Right lobe of liver (tissue), 4 donors: ENCODE measurements around the gene GVQW3.

ENCODE experiments used
- POLR2A ChIP-seq: fragments of 450-650 bp; IDR thresholded peaks from one replicate; pipeline ENCODE4 v1.6.1; 2017; ENCODE audit warnings: antibody characterized with exemption, mild to moderate bottlenecking
- TF ChIP-seq, protein P1 (sequence below), 4 donors: fragments of 200-600 bp in 3 of 4; fragments of 450-650 bp in 1 of 4; IDR thresholded peaks; one replicate each; pipeline versions ENCODE4 v1.5.1 to v1.8.0; 2016 to 2022; ENCODE audit warnings: antibody characterized with exemption in 4 of 4, mild to moderate bottlenecking in 2 of 4
- donor health status: DM: no; HTN: no; CAD: no.
- donor health status: DM: no; HTN: no; CAD: no.
- donor health status: DM: no; HTN: yes; CAD: no.

DNA sequence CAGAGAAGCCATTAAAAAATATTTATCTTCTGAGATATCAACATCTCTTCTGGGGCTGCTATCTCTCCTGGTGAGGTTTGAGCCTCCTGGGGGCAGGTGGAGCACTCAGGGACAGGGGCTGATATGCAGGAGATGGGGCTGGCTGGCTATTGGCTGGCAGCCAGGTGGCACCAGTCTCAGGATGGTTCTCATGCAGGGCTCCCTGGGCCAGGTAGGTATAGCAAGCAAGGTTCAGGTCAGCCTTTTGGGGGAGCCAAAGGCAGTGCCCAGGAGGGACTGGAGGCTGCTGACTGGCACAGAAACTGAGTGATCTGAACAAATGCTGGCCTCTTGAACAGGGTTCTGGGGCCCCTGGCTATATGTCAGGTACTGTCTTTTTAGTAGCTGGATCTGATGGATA lies 34.0 kb downstream of the GVQW3 start:
- TF ChIP-seq, protein P1, sequence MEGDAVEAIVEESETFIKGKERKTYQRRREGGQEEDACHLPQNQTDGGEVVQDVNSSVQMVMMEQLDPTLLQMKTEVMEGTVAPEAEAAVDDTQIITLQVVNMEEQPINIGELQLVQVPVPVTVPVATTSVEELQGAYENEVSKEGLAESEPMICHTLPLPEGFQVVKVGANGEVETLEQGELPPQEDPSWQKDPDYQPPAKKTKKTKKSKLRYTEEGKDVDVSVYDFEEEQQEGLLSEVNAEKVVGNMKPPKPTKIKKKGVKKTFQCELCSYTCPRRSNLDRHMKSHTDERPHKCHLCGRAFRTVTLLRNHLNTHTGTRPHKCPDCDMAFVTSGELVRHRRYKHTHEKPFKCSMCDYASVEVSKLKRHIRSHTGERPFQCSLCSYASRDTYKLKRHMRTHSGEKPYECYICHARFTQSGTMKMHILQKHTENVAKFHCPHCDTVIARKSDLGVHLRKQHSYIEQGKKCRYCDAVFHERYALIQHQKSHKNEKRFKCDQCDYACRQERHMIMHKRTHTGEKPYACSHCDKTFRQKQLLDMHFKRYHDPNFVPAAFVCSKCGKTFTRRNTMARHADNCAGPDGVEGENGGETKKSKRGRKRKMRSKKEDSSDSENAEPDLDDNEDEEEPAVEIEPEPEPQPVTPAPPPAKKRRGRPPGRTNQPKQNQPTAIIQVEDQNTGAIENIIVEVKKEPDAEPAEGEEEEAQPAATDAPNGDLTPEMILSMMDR (IDR thresholded peaks at IDR 0.05): no peak
- no peak for TF ChIP-seq POLR2A
